ENCODE data around the gene JAK3. TPM values are rescaled to one million over a fixed set of nuclear protein-coding genes. Genes with fewer than 3 reads are reported as not detected.

JAK3 gene
- total RNA-seq, 2 donors from 2014 or later = 1.5 to 10.1 TPM

DNA sequence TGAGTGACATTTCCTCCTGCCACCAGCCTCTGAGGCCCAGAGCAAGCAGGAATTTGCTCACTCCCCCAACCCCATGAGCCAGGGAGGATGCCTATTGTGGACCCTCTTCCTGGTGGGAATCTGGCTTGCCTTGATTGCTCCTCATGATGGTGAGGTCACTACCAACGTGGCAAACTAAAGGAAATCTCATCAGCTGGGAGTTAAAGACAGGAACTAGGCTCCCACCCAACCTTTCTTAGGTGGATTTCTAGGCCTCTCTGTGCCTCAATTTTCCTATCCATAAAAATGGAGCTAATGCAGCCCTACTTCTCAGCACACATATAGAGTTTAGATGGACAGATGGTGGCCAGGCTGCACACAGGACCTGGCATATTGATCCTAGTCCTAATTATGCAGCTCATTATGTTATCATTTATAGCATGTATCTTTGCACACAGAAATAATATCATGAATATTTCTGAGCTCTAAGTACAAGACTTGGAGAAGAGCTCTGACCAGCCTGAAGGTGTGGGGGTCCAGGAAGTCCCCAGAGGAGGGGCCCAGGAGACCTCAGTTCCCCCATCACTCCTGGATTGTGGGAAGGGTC, 50.9 kb downstream of the JAK3 start:
- H3K27me3 ChIP-seq (replicated peaks; ENCODE audit: insufficient read depth) = no peaks in the 10 kb centered on the region
- H3K36me3 ChIP-seq = no peaks in the 10 kb centered on the region
- intact Hi-C loops (cut with DNase I) = no loop called here
- WGBS = 80% methylated on average over 1 of the region's 1 CpG
- TF ChIP-seq, protein P1, sequence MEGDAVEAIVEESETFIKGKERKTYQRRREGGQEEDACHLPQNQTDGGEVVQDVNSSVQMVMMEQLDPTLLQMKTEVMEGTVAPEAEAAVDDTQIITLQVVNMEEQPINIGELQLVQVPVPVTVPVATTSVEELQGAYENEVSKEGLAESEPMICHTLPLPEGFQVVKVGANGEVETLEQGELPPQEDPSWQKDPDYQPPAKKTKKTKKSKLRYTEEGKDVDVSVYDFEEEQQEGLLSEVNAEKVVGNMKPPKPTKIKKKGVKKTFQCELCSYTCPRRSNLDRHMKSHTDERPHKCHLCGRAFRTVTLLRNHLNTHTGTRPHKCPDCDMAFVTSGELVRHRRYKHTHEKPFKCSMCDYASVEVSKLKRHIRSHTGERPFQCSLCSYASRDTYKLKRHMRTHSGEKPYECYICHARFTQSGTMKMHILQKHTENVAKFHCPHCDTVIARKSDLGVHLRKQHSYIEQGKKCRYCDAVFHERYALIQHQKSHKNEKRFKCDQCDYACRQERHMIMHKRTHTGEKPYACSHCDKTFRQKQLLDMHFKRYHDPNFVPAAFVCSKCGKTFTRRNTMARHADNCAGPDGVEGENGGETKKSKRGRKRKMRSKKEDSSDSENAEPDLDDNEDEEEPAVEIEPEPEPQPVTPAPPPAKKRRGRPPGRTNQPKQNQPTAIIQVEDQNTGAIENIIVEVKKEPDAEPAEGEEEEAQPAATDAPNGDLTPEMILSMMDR (IDR thresholded peaks at IDR 0.05) = no peak
- TF ChIP-seq POLR2AphosphoS5 (IDR thresholded peaks at IDR 0.05) (no peak), POLR2A (IDR thresholded peaks at IDR 0.05) (no peak)
- no peaks in the 10 kb centered on the region for H3K4me1 ChIP-seq (replicated peaks)
- peak overlapping the region in 1 of 2 donors; percentile 65 for H3K27ac ChIP-seq
- H3K9me3 ChIP-seq = no peaks in the 10 kb centered on the region
- no peak overlapping the region for H3K4me3 ChIP-seq
- no peak for DNase-seq (ENCODE audit: low spot score)

DNA sequence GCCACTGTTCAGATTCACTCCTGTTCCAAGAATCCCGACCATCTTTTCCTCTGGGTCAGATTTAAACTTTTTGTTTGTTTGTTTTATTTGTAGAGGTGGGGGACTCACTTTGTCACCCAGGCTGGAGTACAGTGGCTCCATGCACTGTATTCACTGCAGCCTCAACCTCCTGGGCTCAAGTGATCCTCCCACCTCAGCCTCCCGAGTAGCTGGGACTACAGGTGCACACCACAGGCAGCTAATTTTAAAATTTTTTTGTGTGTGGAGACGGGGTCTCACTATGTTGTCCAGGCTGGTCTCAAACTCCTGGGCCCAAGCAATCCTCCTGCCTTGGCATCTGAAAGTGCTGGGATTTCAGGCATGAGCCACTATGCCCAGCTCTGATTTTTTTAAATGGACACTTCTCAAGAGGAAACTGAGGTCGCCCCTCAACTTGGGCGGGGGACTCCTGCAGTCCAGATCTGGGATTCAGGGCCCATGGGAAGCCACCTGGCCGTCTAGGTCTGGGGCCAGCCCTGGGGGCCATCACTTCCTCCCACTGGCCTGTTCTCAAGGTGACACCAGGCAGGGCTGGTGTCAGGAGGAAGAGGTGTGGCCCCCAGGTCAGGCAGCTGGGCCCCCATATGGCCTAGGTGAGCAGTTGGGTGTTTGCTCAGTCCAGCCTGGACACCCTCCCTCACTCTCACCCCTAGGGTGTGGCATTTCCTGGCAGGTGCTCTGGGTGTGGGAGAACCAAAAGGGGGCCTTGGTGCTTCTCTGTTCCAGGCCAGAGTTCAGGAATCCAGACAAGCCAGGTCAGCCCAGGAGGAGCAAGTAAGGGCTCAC, 51.6 kb downstream of the JAK3 start:
- WGBS = 69% methylated on average over 6 of the region's 6 CpGs
- Histone ChIP-seq H3K36me3 (no peaks in the 10 kb centered on the region), H3K4me3 (no peak overlapping the region), H3K4me1 (replicated peaks) (no peaks in the 10 kb centered on the region), H3K27ac (peak overlapping the region in 1 of 2 donors; percentile 65), H3K27me3 (replicated peaks; ENCODE audit: insufficient read depth) (no peaks in the 10 kb centered on the region), H3K9me3 (no peaks in the 10 kb centered on the region)
- intact Hi-C loops (cut with DNase I) = no loop called here
- no peak for DNase-seq (ENCODE audit: low spot score)
- TF ChIP-seq POLR2A (IDR thresholded peaks at IDR 0.05) (no peak), POLR2AphosphoS5 (IDR thresholded peaks at IDR 0.05) (no peak)
- TF ChIP-seq, protein P1 (IDR thresholded peaks at IDR 0.05) = no peak

DNA sequence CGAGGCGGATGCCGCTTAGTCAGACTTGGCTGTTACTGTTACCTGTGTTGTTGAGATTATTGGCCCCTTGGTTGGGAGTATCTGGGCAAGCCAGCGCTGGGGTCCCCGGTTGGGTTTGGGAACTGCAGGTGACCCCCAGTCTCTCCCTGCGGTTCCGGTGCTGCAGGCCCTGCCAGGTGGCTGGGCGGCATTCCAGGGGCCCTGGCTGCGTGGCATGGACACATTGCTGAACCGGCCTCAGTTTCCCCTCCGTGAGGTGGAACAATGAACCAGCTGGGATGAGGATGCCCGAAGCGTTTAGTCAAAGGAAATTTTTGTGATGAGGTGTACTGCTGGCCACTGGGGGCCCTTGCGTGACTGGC, 52.3 kb downstream of the JAK3 start:
- intact Hi-C loops (cut with DNase I) = no loop called here
- Histone ChIP-seq H3K27ac (peak overlapping the region in 1 of 2 donors; percentile 65), H3K9me3 (no peaks in the 10 kb centered on the region), H3K36me3 (no peaks in the 10 kb centered on the region), H3K27me3 (replicated peaks; ENCODE audit: insufficient read depth) (no peaks in the 10 kb centered on the region), H3K4me3 (peak overlapping the region in 1 of 2 donors; percentile 20), H3K4me1 (replicated peaks) (no peaks in the 10 kb centered on the region)
- no peak for DNase-seq (ENCODE audit: low spot score)
- WGBS = 23% methylated on average over 14 of the region's 14 CpGs
- TF ChIP-seq POLR2AphosphoS5 (IDR thresholded peaks at IDR 0.05) = no peak
- TF ChIP-seq, protein P1 (IDR thresholded peaks at IDR 0.05) = no peak
- TF ChIP-seq POLR2A (IDR thresholded peaks at IDR 0.05) = no peak

DNA sequence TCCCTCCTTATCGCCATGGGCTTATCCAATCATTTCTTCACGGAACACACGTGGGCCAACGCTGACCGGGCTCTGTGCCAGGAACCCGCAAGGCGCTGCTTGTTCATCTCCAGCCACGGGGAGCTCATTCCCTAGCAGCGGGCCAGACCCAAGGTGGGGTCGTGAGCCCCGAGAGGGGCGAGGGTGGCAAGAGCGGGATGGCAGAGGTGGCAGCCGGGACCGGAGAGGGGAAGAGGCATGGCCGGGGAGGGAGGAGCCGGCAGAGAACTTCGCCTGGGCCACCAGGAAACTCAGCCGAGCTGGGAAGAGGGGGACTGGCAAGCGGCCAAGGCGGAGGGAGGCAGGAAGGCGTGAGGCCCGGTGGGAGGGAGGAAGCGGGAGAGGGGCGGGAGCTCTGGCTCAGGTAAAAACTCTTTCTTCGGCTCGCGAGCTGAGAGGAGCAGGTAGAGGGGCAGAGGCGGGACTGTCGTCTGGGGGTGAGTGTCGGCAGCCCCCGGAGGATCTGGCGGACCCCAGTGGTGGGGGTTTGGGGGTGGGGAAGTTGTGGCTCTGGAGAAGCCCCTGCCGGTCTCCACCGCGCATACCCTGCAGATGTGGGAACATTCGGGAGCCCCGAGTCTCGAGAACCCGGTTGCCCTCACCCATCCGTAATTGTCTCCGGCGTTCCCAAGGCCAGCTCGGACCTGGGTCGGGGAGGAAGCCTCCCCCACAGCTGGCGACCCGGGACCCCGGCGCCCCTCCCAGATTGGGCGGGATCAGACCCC, 52.9 kb downstream of the JAK3 start, which contains the start of gene B3GNT3:
B3GNT3 (plus strand) TSS at position 408 of the 764 bp plus-strand sequence. CDS start 12,670 bp downstream, outside the sequence.
- Histone ChIP-seq H3K9me3 (no peaks in the 10 kb centered on the region), H3K27me3 (replicated peaks; ENCODE audit: insufficient read depth) (no peaks in the 10 kb centered on the region), H3K4me3 (peak within 1 kb of the TSS in 1 of 2 donors; percentile 20), H3K4me1 (replicated peaks) (no peaks in the 10 kb centered on the region), H3K27ac (peak within 1 kb of the TSS in 1 of 2 donors; percentile 65), H3K36me3 (no peaks in the 10 kb centered on the region)
- TF ChIP-seq POLR2A (IDR thresholded peaks at IDR 0.05) (peak; percentile 76), POLR2AphosphoS5 (IDR thresholded peaks at IDR 0.05) (no peak)
- TF ChIP-seq, protein P1 (IDR thresholded peaks at IDR 0.05) = no peak
- intact Hi-C loops (cut with DNase I) = no loop called here
- peak; percentile 30 for DNase-seq (ENCODE audit: low spot score)
- WGBS = 5% methylated on average over 48 of the region's 50 CpGs
